Stimulated activated CD4-positive, alpha-beta T cell treated with anti-CD3 and anti-CD28 coated beads, Interleukin-12 subunit alpha, Interleukin-12 subunit beta, amount 100 ng/mL, for 4 hours (primary cell): Measurements from ENCODE around the gene ISOC1.

ENCODE experiments used
- DNase-seq: peaks from one replicate; pipeline ENCODE4 v3.0.0-alpha.2; 2020

Gene ISOC1

DNA sequence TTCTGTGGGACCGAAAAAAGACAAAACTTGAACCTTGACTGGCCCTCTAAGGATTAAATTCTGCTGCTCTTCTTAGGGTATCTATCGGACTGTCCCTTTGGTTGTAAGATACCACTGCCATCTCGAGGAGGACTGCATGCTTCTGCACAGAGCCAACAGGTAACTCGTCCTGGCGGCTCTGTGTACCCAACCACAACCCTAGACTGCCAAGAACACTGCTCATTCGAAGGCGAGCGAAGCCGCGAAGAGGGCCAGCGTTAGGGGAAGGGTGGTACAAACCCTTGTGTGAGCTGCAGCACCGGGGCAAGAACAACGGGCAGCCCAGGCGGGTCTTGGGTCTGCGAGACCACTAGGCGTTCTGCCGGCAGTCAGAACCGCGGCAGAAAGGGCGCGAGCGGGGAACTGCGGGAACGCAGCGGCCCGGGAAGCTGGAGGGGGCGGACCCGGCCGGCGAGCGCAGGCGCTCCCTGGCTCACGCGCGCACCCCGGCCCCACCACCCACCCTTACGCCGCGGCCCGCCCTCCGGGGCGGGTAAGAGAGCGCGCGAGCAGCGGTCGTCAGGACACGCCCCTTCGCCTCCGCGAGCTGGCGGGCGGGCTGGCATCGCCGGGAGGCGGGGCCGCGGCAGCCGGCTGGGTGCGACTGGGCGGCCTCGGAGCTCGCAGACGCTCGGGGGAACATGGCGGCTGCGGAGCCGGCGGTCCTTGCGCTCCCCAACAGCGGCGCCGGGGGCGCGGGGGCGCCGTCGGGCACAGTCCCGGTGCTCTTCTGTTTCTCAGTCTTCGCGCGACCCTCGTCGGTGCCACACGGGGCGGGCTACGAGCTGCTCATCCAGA, at the start of gene ISOC1:
Gene ISOC1 (plus strand): TSS at position 663 of the 837 bp plus-strand sequence. CDS start 18 bp downstream, at position 681.
- peak; percentile 90 for DNase-seq

DNA sequence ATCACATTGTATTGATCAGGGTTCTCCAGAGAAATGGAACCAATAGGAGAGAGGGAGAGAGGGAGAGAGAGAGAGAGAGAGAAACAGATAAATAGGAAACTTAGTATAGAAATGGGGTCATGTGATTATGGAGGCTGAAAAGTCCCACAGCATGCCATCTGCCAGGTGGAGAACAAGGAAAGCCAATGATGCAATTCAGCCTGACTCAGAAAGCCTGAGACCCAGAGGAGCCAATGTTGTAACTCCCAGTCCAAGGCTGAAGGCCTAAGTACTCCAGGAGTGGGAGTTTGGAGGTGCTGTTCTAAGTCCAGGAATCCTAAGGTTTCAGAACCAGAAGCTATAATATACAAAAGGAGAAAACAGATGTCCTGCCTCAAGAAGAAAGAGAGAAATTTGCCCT, 48.4 kb upstream of the ISOC1 start:
- no peak for DNase-seq

DNA sequence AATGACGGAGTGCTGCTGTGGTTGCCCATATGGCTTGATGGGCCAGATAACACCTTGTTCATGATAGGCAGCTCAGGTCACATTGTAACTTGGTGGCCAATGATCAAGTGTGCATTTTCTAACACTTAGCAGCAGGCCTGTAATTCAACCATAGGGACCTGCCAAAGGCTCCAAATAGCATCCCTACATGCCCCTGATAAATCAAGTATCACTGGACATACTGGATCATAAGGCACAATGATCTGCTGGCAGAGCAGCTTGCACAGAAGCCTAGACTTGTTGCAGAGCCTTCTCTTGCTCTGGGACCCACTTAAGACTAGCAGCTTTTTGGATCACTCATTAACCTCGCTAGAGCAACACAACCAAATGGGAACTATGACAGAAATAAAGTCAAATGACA, 46.0 kb upstream of the ISOC1 start:
- no peak for DNase-seq

DNA sequence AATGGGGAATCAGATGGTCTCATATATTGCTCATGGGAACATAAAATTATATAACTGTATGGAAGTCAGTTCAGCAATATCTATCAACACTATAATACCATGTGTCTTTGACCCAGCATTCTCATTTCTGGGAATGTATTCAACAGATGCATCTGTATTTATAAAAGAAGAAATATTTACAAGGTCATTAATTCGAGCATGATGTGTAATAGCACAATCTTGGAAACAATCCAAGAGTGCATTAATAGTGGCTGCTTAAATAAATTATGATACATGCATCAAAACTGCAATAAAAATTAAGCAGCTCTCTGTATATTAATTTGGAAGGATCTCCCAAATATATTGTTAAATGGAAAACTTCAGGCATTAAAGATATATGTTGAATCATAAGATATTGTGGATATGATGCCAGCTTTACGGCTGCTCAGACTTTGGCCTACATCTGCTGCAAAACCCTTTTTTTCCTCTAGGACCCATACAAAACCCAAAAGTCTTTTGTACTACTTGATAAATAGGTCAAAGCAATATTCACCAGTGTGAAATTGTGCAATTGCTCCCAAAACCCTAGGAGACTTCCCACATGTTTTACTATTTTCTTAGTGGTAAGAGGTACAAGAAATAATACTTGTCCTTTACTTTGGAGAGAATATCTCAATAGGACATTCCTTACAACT, 45.3 kb upstream of the ISOC1 start:
- DNase-seq = no peak

DNA sequence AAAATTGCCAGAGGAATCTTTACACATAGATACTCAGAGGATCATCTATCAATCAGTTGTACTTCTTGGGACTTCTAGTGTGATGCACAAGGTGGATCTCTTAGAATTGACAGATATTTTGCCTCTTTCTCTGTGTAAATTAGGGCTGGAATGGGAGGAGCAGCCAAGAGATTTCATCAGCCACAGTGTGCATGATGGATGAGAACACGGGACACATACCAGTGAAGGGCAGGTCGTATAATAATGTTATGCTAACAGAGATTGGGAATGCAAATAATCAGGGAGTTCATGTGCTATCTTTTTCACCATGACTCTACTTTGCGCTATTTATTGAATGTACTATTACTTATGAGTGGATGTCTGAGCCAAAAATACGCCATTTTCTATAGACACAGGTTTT, 43.3 kb upstream of the ISOC1 start:
- no peak for DNase-seq

DNA sequence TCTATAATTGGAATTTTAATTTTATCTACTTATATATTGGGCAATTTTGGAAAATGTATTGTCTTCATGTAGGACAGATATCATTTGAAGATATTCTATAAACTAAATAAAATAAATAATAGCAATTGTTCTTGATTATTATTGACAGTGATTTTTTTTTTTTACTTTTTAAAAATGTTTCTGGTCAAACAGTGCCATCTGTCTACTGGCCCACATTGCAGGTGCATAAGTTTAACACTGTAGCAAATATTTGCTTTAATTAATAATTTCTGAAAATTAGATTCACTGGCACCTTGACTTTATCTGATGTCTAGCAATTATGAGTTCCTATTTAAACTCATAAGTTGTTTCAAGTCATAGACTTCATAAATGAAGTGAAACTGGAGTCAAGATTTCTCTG, 41.1 kb upstream of the ISOC1 start:
- no peak for DNase-seq

DNA sequence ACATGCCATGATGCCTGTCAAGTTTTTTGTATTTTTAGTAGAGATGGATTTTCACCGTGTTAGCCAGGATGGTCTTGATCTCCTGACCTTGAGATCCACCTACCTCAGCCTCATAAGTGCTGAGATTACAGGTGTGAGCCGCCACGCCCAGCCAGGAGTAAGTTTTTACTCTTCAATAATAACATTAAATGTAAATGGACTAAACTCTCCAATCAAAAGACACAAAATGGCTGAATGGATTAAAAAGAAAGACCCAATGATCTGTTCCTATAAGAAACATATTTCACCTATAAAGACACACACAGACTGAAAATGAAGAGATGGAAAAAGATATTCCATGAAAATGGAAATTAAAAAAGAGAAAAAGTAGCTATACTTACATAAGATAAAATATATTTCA, 37.2 kb upstream of the ISOC1 start:
- DNase-seq = no peak

DNA sequence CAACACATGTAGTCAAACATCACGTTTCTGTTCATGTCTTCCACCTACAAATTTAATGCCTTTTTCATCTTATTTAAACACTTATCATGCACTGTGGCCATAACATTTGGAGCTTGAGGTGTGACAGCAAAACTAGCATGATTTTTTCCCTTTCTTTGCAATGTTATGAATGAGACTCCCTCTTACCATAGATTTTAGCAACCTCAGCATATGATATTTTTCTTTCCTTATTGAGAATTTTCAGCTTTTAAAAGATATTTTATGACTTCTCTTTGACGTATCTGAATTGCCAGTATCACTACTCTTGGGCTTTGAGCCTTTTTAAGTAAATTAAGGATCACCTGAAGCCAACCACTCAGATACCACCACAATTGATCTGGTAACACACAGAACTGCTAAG, 32.7 kb upstream of the ISOC1 start:
- DNase-seq = no peak

DNA sequence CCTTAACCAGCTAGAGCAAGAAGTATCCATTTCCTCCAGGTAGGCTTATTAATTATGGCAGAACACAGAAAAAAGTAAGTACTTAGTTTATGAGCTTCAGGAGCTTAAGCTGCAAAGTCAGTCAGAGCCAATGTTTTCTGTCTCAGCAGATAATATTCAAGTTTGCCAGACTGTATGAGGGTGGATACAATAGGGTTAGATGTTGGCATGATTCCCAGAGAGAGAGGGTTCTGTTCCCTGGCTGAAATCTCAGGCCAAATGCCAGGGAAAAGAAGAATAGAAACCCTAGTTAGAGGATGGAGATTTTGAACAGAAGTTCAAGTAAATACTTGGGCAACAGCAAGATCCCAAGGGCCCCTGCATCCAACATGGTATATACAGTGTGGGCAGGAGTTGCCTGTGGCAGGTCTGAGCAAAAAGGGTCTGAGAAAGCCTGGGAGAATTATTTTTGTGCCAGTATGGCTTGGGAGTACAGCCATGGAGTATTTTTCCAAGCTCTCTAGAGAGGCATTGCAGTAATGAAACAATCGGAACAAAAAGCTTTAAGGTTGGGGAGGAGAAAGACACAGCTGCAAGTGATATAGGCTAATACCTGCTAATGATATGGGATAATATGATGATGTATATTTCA, 31.0 kb upstream of the ISOC1 start:
- DNase-seq = no peak

DNA sequence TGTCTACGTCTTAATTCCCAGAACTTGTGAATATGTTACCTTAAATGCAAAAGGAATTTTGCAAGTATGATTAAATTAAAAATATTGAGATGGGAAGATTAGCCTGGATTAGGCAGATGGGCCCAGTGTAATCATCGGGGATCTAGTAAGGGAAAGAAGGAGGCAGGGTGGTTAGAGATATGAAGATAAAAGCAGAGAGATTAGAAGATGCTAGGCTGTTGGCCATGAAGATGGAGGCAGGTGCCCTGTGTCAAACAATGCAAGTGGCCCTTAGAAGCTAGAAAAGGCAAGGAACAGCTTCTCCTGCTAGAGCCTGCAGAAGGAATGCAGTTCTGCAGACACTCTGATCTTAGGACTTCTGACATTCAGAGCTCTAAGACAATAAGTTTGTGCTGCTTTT, 28.8 kb upstream of the ISOC1 start:
- no peak for DNase-seq

DNA sequence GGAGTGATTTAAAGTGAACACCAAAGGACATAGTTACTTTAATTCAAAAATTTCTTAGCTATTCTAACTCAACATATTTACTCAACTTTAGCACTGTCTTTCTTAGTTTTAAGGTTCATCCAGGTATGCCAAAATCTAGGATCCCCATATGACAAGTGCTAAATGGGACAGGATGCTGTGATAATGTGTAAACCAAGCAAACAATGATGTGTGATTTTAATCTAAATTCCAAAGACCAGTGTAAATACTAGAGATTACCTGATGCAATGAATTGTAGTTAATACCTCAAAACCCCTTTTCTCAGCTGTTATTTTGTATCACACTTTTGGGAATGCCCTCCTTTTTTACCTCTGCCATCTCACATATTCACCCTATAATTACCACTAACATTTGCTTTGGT, 26.8 kb upstream of the ISOC1 start:
- no peak for DNase-seq

DNA sequence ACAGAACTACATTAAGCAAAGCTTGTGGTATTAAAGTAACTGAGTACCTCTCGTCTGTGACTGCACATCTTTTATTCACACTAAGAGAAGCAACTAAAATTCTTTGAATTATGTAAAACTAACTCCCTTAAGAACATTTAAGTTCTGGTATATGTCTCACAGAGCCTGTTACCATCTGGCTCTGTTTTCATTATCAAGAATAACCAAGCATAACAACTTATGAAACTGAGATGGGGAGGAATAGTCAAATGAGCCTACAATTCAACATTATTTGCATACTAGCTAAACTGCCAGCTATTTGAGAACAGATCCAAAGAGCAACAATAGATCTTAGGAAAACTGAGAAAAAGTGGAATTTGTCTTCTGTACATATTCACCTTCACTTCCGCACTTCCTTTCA, 25.3 kb upstream of the ISOC1 start:
- DNase-seq = no peak

DNA sequence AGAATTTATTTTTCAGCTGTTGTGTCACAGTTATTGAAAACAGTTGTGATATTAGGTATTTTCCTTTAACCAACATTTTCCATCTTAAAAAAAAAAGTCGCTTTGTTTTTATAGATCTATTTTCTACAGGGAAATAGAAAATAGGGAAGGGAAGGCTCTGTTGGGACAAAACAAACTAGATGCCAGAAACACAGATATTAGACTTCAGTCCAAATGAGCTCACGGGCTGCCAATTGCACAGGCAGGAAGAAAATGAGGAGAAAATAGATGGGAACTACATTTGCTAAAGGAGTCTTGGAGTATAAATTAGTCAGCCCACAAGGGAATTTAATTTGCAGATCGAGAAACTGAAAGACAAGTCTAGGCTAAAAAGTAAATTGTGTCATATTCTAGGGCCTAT, 21.4 kb upstream of the ISOC1 start:
- DNase-seq = no peak

DNA sequence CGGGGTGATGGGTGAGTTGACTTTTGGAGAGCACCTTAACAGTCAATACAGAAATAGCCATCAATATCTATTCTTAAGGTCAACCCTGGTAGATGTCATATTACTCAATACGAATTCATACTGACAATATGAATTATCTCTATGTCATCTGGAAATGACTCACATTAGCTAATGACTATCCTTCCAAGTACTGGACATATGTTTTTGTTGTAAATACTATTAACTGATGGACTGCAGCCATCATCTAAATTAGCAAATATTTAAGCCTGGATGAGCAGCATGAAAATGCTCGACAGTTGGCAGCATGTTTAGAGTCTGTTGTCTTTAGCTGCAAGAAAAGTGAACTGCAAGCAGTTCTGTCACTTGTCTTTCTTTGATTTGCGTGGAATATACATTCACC, 19.6 kb upstream of the ISOC1 start:
- no peak for DNase-seq

DNA sequence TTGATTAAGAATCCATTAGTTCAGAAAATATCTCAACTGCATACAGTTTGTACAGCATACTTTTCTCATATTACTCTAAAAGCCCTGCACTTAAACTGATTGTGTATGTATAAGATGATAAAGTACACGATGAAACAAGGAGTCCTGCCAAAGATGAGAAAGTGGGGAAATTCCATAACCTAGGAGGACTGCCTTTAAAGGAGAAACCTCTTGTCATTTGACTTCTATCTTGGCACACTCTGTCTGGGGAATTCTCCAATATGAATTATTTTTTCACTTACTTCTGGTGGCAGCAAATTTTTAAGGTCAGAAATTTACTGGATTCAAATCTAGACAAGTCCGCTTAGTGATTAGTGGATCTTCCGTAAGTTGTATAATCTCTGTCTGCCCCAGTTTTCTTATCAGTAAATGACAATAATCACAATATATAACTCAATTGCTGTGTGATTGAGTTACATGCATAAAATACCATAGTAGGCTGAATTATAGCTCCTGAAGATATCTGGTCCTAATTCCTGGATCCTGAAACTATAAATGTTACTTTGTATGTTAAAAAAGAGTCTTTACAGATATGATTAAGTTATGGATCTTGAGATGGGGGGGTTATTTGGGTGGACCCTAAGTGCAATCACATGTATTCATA, 17.0 kb upstream of the ISOC1 start:
- DNase-seq = no peak

DNA sequence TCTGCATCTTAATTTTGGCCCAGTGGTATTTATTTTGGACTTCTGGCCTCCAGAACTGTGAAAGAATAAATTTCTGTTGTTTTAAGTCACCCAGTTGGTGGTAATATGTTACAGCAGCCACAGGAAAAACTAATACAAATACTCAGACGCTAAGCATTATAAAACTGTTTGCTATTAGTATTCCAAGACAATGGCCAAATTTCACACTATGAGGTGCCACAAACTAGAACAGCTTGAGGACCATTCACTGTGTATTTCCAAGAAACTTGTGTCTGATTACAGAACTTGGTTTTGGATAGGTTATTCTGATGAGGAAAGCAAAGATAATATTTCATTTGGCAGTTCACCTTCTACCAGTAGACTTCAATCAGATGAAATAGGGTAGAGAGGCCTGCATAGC, 16.3 kb upstream of the ISOC1 start:
- no peak for DNase-seq

DNA sequence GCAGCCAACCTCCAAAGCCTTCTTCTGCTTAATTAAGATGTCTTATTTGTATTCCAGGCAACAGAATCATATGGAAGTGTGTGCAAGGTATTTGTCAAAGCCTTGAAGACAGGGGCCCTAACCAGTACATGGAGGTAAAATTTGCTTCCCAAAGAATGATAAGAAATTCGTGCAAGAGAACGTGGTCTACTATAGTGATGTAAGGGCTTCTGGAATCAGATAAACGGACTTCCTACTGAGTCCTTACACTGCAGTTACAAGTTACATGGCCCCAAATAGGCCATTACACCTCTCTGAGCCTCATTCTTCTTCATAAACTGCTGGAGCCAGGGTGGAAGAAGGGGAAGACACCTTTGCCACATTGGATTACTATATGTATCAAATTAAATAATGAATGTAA, 15.9 kb upstream of the ISOC1 start:
- no peak for DNase-seq

DNA sequence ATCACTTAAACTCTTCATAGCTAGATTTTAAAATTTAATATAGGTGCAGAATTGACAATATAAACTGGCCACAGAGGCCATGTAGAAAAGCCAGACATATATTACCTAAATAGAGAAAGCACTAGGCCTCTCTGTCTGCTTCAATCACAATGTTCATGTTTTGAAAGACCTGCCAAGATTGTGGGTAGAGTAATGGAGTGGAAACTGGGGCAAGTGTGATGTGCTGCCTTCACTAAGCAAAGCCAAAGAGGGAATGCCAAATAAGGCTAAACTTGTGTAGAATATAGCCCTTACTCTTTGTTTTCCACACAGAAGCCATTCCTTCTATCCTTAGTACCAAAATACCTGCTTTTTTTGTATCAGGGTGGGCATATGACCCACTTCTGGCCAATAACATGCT, 15.1 kb upstream of the ISOC1 start:
- no peak for DNase-seq

DNA sequence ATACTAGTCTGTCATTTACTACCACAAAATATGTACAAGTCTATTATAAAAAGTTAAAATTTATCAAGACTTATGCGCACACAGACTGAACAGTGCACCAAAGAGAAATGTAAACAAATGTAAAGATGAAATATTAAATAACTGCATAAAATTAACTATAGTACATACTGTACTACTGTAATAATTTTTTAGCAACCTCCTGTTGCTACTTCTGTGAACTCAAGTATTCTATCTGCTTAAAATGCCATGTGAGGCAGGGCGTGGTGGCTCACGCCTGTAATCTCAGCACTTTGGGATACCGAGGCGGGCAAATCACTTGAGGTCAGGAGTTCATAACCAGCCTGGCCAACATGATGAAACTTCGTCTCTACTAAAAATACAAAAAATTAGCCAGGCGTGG, 13.8 kb upstream of the ISOC1 start:
- DNase-seq = no peak

DNA sequence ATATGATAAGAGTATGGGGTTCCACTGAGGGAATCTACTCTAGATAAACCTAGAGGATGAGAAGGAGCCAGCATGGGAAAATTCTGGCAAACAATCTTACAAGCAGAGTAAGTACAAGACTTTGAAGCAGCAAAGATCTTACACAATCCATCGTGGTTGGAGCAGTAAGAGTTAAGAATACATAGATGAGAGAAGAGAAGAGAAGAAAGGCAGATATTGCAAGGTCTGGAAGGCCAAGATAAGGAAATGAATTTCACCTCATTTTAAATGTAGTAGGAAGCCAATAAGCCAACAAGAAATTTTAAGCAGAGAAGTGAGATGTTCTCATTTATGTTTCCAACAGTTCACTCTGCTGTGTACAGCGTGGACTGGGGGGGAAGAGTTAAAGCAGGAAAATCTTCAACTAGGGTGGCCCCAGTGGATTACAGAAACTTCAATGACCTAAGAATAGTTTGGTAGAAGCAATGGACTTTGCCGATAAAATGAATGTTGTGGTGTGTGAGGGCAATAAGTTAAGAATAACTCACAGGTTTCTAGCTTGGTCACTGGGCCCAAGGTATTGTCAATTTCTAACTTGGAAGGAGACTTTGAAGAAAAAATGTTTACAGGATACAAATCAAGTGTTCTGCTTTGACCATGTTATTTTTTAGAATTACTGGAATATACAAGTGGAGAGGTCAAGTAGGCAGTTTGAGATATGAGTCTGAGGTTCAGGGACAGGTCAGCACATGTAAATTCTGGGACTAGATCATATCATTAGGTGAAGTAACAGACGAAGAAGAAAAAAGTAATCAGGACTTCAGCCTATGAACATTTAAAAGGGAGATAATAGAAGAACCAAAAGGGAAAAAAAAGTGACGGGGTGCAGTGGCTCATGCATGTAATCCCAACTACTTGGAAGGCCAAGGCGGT, 12.1 kb upstream of the ISOC1 start:
- DNase-seq = no peak

DNA sequence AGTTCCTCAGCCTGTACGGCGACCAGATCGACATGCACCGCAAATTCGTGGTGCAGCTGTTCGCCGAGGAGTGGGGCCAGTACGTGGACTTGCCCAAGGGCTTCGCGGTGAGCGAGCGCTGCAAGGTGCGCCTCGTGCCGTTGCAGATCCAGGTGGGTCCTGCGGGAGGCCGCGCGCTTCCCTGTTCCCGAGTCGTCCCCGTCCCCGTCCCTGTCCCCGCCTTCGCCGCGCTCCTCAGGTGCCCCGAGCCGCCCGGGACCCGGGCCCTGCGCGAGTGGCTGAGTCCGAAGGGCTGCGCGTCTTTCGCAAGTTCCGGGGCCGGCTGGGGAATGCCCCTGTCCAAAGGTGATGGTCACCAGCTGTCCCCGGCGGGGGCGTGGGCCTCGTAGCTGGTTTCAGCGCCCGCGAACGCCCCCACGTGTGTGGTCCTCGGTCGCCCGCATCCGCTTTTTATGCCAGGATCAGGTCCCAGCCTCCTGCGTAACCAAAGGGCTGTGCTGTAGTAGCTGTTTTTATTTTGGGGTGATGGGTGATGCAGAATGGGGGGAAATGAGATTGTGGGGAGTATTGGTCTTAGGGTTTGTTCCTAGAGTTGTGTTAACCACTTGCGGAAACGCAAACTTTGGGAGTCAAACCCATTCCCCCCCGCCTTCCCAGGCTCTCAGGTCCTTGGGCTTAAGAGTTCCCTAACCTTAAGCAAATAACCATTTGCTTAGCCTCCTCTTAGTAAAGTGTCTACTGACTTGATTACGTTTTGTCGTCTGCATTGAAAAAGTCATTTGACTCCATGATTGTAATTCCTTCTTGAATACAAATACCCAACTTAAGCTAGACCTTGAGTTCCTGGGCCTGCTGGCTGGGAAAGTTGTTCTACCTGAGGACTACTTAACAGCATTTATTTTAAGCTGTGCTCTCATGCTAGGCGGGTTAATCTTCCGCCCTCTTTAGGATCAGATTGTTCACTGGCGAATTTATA, 663 bp downstream of the ISOC1 start:
- DNase-seq = peak; percentile 33
